Measurements from ENCODE around the gene OR51L1. TPM values are rescaled to one million over a fixed set of nuclear protein-coding genes. Genes with fewer than 3 reads are reported as not detected.

The OR51L1 gene, protein sequence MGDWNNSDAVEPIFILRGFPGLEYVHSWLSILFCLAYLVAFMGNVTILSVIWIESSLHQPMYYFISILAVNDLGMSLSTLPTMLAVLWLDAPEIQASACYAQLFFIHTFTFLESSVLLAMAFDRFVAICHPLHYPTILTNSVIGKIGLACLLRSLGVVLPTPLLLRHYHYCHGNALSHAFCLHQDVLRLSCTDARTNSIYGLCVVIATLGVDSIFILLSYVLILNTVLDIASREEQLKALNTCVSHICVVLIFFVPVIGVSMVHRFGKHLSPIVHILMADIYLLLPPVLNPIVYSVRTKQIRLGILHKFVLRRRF
- not detected in 2 replicates for total RNA-seq

DNA sequence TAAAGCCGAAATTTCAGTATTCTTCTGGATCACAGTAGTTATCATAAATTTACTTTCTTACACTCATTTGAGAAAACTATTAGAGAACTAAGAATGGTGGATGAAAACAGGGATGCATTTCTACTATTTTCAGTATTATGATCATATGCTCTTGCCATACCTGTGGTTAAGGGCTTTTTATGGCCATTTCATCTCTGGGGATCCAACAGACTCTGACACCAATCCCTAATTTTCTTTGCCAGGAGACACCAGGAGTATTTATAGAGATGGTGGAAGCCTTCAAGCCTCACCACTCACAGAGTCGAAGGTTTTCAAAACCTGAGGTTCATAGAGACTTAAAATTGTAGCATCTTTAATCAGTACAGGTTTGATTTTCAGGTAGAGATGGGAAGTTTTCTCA is at the start of gene OR51L1:
Gene OR51L1 (plus strand): TSS at position 301 of the 400 bp plus-strand sequence. CDS start 4,132 bp downstream, outside the sequence.

DNA sequence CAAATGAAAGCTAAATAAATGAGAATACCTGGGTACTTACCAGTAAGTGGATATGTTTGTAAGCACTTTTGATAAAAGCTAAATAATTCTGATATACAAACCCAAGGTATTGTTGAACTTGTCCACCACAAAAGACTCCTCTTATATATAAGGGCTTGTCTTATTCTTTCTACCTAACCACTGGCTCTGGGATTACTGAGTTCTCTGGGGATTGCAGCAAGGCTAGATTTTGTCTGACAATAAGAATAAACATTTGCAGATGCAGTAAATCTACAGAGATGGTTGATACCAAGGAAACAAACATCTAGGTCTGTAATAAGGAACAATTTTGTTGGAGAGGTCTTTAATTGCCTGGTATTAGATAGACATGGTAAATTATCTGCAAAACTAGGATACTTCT is 47.1 kb upstream of the OR51L1 start, which contains the start of gene OR51A4:
Gene OR51A4 (minus strand): TSS at position 101 of the 400 bp plus-strand sequence. CDS start 505 bp downstream, outside the sequence.

DNA sequence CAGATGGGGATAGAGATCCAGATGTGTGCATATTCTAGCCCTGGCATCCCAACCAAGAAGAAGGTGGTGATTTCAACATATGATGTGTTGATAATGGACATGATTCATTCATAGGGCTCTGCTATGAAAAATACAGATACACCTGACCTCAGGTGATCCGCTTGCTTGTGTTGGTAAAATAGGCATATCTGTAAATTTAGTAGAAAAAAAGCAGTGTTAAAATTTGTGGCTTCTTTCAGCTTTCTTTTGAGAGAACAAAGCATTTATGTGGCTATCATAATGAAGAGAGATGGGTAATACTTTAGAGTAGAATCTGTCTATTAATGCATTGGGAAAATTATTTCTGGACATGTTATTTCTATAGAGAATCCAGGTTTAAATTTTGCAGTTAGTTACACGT is 39.0 kb upstream of the OR51L1 start, which contains the start of gene OR51A2:
Gene OR51A2 (minus strand): TSS at position 101 of the 400 bp plus-strand sequence. CDS start 0 bp downstream, at position 101.

DNA sequence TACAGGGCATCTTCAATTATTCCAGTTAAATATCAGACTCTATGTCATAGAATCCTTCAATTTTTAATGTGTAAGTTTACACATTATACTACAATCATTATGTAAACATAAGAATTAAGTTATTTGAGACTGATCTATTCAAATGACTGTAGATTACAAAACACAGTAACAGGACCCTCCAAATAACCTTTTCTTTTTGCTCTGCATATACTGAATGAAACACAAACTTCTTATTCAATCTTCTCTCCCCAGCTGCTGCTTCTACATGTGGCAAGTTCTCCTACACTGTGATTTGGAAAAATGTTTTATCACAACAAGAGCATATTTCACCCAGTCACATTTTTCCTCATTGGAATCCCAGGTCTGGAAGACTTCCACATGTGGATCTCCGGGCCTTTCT is 51.6 kb downstream of the OR51L1 start, which contains the start of gene OR52J3:
Gene OR52J3 (plus strand): TSS at position 301 of the 400 bp plus-strand sequence. CDS start 0 bp downstream, at position 301.

Other genes starting within 250 kb of the OR51L1 start
- gene OR51F1, start 224.9 kb upstream of the OR51L1 start, total RNA-seq = not detected in 2 replicates
- not detected in 2 replicates for gene OR52R1, start 190.5 kb upstream of the OR51L1 start, total RNA-seq
- gene OR51F2, start 173.5 kb upstream of the OR51L1 start, total RNA-seq = not detected in 2 replicates
- gene OR51S1, start 145.6 kb upstream of the OR51L1 start, total RNA-seq = not detected in 2 replicates
- gene OR51T1, start 113.0 kb upstream of the OR51L1 start, total RNA-seq = not detected in 2 replicates
- gene OR51A7, start 91.1 kb upstream of the OR51L1 start, total RNA-seq = not detected in 2 replicates
- not detected in 2 replicates for gene OR51G2, start 75.5 kb upstream of the OR51L1 start, total RNA-seq
- not detected in 2 replicates for gene OR51G1, start 70.5 kb upstream of the OR51L1 start, total RNA-seq
- not detected in 2 replicates for gene OR51A4, start 47.2 kb upstream of the OR51L1 start, total RNA-seq
- gene OR51A2, start 39.1 kb upstream of the OR51L1 start, total RNA-seq = not detected in 2 replicates
- not detected in 2 replicates for gene OR52J3, start 51.7 kb downstream of the OR51L1 start, total RNA-seq
- gene OR52E2, start 64.8 kb downstream of the OR51L1 start, total RNA-seq = not detected in 2 replicates
- not detected in 2 replicates for gene OR52E1, start 74.7 kb downstream of the OR51L1 start, total RNA-seq
- not detected in 2 replicates for gene OR52A5, start 143.5 kb downstream of the OR51L1 start, total RNA-seq
- gene OR52A1, start 159.9 kb downstream of the OR51L1 start, total RNA-seq = not detected in 2 replicates
- not detected in 2 replicates for gene OR51V1, start 205.8 kb downstream of the OR51L1 start, total RNA-seq
- gene HBB, start 232.2 kb downstream of the OR51L1 start, total RNA-seq = not detected in 2 replicates
- not detected in 2 replicates for gene HBD, start 239.6 kb downstream of the OR51L1 start, total RNA-seq

Measured in pericardium fibroblast (primary cell).